Astrocyte of the cerebellum (primary cell): ENCODE measurements around the gene TUBA1B.

Experiments used
- DNase-seq: peaks from one replicate; pipeline ENCODE4 v3.0.0-alpha.2; 2011; ENCODE audit warnings: low read depth
- H3K4me3 ChIP-seq: 2 replicates; pipeline ENCODE4 v1.5.1; 2011; ENCODE audit warnings: mild to moderate bottlenecking, low read depth, low read length, moderate library complexity
- CTCF ChIP-seq: IDR thresholded peaks from 2 replicates; pipeline ENCODE4 v1.5.1; 2012; ENCODE audit warnings: low read length, low read depth, moderate library complexity, mild to moderate bottlenecking; ENCODE audit errors: missing control alignments
- in situ Hi-C: cut with HindIII; loops from 2 replicates; pipeline ENCODE4 v1.10.0; 2017; ENCODE audit warnings: low sequenced_read_pairs

Gene TUBA1B

GRCh38 chr12:49097381-49097780 is 33.8 kb downstream of the TUBA1B start:
- H3K4me3 ChIP-seq: no peak overlapping the region
- in situ Hi-C loops: no loop called here
- no peak for TF ChIP-seq CTCF
- no peak for DNase-seq

GRCh38 chr12:49094975-49095365 is 36.2 kb downstream of the TUBA1B start:
- in situ Hi-C loops: no loop called here
- H3K4me3 ChIP-seq: no peak overlapping the region
- no peak for TF ChIP-seq CTCF
- DNase-seq: no peak

- DNase-seq: no peak
- peak within 1 kb of the TSS; percentile 1 for H3K4me3 ChIP-seq
- in situ Hi-C loops: no loop called here
- no peak for TF ChIP-seq CTCF
Measured at GRCh38 chr12:49094160-49094974, 36.8 kb downstream of the TUBA1B start, which contains the start of gene DHH. Gene DHH, minus strand, starts transcription at chr12:49094801. Its CDS starts 289 bp downstream, at chr12:49094512.

GRCh38 chr12:49093792-49094159 is 37.4 kb downstream of the TUBA1B start:
- H3K4me3 ChIP-seq: no peak overlapping the region
- in situ Hi-C loops: no loop called here
- no peak for DNase-seq
- TF ChIP-seq CTCF: no peak

- TF ChIP-seq CTCF: no peak
- H3K4me3 ChIP-seq: no peak overlapping the region
- in situ Hi-C loops: no loop called here
- no peak for DNase-seq
Measured at GRCh38 chr12:49092816-49093406, 38.3 kb downstream of the TUBA1B start.

- in situ Hi-C loops: no loop called here
- DNase-seq: no peak
- H3K4me3 ChIP-seq: peak overlapping the region; percentile 28
- peak; percentile 66 for TF ChIP-seq CTCF
Measured at GRCh38 chr12:49092086-49092815, 38.9 kb downstream of the TUBA1B start.
